Limb (tissue), 2 donors: Measurements from ENCODE around the gene PYROXD2.
A peak's percentile ranks its signal among the peaks of the same experiment; 100 is the strongest.
"Not testable (repeated sequence)": the region's sequence is repeated elsewhere in the genome, so short reads cannot be mapped to it uniquely, and the experiment has no call there.

Experiments used
- DNase-seq, 2 donors: peaks; one replicate each; pipeline ENCODE4 v3.0.0-alpha.2; 2016; ENCODE audit errors: extremely low spot score in 2 of 2

Gene PYROXD2

DNA sequence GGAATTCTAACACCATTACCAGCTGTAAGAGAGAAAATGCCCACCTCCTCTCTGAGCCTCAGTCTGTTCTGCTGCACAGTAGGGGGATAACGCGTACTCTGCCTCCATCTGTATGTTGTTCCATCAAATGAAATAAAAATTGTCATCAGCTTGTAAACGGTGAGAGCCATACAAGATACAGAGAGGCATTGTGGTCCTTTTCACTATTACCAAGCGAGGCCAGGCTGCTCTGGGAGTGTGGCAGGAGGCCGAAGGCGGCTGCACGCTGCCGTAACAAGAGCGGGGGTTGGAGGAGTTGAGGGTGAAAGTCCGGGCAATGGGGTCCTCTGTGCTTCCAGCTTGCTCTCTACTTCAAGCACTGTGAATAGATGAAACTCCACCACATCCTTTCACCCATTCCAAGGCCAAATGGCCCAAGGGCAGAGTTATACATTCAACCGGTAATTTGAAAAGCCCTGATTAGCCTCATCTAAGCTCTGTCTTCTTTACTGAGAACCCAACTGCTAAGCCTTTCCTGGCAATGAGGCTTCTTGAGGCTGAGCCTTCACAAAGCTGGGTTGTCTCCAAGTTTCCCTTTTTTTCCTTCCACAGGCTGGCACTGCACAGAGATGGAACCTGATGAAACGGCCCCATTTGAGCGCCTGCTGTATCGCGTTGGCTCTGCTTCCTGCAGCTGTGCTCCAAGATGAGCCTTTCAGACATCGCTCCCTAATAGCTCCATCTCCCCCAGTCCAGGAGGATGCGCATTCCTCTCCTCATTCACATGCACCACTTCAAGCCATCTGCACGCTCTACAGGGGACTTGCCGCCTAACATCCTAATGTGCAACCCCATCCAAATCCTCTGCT is 47.2 kb downstream of the PYROXD2 start:
- peak in 1 of 2 donors; percentile 49 for DNase-seq

DNA sequence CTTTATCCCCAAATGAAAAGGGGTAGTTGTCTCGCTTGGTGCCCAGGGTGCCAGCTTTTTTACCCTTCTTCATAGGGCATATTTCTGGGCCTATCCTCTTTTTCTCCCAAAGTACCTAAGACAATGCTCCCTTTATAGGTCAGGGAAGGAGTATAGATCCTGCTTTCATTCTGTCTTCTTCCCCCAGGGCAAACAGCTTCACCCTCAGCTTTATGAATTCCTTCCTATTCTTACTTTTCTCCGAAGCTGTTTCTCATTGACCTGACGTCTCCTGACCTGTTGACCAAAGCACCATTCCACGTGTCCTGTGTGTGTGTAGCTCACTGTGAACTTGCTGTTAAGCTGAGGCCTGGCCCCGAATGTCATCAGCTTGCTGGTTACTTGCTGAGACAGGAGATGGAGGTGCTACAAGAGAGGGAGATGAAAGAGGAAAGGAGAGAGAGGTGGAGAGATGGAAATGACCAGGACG is 48.9 kb downstream of the PYROXD2 start:
- no peak for DNase-seq

DNA sequence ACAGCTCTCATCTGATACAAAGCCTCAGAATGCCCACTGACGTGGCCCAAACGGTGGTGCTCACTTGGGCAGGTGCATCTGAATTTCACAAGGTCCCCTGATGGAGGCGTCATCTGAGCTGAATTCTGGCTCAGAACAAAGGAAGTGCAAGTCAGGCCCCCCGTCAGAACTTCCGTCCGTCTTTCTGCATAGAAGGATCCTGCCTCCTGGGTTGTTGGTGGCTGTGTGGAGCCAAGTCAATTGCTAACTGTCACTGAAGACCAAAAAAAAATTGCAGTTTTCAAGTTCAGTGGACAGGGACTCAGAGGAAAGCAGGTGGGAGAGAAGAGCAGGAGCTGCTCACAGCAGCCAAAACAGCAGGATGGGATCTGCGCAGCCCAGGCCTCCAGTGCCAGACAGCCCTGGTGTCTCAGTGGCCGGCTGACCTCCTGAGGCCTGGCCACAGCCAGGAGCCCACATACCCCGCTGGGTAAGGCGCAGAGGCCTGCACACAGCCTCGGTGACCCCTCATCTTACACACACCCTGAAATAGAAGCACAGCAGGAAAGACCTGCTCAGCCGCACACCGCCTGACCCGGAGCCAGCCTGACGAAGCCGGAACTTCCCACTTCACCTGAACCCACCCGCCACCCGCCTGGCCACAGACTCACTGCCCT is 49.4 kb downstream of the PYROXD2 start:
- no peak for DNase-seq

DNA sequence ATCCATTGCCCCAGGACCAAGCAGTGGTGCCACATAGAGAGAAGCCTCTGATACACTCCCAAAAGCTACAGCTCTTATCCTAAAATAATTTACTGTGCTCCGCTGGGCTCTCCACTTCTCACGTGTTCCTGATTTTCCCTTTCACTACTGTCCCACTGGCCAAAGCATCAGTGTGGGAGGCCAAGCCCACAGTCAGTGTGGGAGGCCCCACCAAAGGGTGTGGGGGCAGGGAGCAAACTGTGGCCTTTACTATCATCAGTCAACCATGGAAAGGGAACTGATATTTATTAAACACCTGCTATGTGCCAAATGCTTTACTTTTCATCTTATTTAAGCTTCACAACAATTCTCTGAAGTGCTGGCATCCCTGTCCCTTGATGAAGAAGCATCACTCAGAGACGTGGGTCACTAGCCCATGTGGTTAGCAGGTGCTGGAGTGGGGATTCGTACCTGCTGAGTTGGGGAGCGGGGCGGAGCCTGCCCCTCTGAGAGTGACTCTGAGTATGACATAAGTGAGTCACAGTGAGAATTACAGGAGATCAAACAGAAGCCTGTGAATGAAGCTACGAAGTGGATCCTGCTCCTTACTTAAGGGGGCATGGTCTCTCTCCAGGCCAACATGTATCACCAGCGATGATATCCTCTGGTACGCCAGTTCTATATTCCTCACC is 50.4 kb downstream of the PYROXD2 start:
- DNase-seq, result no peak

DNA sequence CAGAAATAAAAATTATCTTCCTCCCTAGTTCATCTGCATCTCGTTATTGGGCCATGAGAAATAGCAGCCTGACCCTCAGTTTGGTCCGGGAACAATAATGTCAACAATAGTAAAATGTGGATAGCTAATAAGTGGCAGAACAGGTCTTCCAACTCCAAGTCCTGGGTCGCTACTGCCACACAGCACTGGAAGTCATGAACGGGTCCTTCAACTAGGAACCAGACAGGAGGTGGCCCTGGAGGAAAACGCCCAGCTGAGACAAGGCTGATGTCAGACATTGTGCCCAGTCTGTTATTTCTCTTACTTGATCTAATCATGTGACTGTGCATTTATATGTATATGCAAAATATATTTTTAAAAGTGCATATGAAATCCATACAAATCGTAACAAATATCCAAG is 51.8 kb downstream of the PYROXD2 start:
- DNase-seq, result no peak

DNA sequence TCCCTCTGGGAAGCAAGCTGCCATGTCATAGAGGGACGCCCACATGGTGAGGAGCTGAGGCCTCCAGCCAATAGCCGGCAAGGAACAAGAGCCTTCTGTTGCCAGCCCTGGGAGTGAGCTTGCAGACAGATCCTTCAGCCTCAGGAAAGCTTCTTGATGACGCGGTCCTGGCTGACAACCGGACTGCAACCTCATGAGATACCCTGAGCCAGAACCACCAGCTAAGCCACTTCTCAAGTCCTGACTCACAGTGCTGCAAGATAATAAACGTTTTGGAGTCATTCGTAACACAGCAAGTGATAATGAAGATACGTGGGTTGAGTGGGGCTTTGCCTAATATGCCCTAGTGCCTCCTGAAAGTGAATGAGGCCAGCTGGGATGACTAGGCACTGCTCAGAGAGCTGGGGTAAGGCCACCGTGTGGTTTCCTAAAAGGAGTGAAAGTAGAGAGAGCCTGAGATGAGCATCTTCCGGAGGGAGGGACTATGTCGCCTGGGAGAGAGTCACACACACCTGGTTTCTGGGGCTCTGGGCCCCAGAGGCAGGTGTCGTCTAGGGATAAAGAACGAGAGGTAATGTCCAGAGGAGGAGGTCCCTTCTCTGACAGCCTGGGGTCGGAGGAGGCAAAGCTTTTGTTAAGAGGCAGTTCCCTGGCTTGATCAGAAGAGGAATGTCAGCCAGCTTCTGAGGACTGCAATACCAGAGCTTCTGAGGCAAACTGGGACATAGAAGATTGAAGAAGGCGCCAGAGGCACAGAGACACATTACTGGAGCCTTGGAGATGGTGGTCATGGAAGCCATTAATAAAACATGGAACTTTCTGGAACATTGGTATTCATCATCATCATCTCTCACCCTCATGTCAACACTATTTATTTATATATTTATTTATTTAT is 53.6 kb downstream of the PYROXD2 start:
- peak; percentile 26 to 61 for DNase-seq

DNA sequence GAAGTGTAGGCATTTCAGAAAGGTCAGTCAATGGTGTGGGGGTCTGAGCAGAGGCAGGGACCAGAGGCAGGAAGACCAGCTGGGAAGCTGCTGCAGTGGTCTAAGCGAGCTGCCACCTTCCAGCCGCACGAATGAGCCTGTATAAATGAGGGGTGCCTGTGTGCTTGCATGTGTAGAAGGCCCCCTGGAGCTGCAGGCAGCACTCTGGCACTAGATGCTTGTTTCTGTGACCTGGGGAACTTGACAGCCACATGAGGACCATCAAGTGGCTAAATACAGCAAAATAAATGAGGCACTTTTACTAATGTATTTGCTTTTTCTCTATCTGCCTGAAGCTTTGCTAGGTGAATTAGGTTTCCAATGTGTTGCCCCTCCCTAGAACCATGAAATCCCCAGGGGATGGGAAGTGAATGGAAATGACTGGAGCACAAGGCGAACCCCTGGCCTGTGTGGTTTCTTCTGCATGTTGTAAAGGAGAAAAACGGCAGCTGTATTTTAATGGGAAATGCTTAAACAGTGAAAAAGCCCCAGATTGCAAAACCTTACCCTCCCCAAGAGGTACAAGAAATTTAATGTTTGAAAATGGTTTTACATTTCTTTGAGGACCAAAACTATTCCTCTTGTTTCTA is 57.7 kb downstream of the PYROXD2 start:
- no peak for DNase-seq

DNA sequence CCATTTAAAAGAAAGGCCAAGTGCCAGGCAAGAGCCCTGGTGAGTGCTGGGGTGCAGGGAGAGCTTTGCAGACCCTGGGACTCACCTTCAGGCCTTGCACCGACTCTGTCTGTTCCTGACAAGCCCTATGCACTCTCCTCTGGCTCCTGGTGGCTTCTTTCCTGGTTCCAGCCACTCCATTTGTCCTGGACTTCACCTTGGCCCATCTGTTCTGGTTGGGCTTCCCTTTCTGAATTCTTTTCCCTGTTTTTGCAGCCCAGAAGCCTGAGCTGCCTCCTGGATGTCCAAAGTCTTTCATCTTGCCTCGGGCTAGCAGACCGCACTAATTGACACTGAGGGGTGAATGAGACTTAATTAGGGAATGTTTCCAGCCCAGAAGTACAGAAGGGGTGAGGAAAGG is 60.5 kb downstream of the PYROXD2 start:
- no peak for DNase-seq

DNA sequence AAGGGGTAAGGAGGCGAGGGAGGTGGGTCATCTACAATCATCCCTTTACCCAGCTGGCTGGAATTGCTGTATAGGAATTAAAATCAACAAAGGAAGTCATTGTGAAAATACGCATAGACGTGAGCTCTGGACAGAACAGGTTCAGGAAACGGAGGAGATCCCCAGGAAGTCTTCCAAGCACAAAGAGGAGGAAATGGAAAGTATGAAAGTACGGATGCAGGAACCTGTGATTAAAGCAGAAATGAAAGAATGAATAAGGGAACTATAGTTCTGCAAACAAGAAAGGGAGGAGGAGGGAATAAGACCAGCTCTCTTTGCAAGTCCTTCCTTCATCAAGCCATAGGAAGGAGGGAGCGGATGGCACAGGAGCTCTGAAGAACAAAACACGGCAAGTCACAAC is 61.8 kb downstream of the PYROXD2 start:
- no peak for DNase-seq

DNA sequence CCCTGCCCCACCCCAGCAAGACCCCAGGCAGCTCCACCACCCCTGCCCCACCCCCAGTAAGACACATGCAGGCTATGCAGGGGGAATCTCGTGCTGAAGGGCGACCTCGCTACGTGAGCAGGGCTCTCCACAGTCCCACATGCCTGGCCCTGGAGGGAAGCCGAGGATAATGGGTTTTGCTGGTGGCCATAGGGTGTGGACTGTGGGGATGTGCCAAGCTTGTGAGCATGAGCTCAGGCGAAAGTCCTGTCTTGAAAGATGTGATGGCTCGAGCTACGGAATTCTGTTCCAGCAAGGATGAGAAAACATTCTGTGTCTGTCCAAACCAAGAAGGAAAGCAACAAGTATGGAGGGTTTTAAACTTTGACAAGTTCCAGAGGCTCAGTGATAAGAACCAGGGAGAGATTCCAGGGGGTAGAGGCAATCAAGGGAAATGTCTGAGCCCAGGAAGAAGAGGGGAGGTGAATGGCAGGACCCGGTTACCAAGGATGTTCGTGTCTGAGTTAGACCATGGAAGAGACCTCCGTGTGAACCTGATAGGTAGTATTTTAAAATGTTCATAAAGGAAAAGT is 63.1 kb downstream of the PYROXD2 start:
- DNase-seq, result no peak

DNA sequence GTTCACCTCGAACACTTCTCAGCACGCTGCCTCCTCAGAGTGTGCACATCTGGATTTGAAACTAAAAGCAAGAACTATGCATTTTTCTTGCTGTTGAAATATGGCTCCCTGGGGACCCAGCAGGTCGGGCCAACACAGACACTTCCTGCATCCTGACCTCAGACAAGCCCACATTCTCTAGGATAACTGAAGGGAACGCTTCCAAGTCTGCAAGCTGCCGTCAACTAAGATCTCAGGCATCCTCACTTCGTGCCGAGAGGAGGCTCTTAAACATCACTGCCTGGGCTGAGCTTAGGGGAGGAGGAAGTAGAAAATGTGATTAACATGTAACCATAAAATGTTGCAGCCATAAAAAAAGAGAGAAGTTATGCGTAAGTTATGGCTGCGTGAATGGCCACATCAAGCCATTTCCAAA is 65.5 kb downstream of the PYROXD2 start:
- peak; percentile 74 to 85 for DNase-seq

DNA sequence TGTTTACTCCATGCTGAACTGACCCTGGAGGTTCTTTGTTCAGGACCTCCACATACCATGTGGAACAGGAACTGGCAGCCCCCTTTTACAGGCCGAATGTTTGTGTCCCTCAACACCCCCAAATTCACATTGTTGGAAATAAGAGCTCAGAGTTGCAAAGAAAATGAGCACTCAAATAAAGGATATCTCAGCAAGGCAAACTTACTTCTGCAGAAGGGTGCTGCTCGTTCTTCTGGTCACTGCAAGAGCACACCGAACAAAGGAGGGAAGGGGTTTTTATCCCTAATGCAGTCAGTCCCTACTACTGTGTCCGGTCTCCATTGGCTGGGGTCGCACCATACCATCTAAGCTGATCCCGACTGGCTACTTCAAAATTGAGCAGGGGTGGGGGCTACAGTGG is 68.1 kb downstream of the PYROXD2 start:
- no peak for DNase-seq

DNA sequence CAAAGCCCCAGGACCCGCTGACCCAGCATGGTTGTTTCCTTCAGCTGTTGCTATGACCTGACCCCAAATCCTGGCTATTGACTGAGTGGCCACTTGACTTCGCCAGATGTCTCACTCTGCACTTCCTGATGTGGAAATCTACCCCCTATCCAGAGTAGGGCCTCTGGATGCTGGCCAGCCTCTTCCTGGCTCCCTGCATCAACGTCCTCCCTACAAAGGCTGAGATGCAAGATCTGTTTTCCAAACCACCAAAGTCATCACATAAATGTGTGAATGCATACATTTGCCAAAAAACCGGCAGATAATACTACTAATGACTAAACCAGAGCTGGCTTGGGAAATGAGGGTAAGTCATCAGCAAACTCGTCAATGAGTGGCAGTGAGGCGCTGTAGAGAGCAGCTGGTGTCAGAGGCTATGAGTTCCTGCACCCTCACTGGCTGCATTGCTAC is 70.4 kb downstream of the PYROXD2 start:
- DNase-seq, result no peak

DNA sequence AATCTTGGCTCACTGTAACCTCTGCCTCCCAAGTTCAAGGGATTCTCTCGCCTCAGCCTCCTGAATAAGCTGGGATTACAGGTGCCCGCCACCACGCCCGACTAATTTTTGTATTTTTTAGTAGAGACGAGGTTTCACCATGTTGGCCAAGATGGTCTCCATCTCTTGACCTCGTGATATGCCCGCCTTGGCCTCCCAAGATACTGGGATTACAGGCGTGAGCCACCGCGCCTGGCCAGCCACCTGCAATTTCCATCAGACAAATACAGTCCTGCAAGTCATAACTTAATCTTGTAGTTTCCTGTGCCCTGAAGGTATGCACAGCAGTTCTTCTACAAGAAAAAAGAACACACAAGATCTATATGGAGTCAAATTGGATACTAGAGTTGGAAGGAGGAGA is 73.3 kb downstream of the PYROXD2 start:
- DNase-seq, result not testable (repeated sequence)

DNA sequence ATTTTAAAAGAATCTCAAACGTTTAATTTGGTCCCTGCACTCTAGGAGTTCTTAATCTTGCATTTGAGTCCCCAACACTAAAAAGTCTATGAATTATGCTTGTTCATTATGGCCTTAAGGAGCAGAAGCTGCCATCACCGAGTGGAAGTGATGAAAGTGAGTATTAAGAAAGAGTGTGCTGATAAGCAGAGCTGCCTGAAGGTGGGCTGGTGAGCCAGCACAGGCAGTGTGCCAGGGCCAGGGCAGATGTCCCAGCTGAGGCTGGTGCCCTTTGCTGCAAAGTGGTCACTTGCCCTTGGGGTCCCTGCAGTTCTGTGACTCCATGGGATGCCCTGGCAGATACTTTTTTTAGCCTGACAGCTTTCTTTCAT is 74.1 kb downstream of the PYROXD2 start:
- DNase-seq, result no peak

DNA sequence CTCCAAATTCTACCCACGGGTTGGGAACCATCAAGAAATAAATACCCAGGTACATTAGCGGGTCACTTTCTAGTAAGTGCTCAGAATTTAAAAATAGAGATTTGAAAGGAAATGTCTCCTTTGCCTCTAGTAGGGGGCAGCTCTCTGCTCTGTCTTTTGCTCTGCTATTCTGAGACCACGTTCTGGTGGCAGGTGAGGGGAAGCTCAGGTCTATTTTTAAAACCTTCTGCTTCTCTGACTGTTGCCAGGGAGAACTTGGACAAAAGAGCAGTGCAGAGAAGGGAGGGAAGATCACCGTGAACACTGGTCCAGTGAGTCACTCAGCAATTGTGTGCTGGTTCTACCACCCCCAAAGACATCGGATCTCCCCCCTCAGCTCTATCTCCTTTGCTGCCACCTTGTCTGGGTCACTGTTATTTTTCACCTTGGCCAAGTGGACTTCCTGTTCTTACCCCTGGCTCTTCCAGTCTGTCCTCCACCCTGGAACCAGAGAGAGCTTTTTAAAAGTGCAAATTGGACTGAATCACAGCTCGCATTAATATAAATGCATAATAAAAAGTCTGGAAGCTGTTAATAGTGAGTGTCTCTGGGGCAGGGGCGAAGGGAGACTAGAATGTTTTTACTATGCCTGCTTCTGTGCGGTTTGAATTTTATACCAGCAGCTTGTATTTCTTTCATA is 74.6 kb downstream of the PYROXD2 start:
- DNase-seq, result no peak

DNA sequence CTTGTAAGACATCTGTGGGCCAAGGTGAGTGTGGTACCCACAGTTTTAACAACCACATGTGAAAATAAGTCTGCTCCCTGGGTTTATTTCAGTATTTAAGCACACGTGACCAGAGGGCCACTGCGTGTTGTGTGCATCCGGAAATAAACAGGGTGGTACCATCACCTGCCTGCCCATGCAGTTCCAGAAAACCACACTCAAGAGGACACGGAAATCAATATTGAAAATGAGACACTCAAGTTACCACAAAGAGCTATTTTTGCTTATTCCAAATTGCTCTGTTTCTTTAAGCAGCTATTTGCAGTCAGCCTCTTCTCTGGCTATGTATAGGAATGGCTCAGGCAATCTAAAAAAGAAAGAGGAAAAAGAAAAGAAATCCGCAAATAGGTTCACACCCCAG is 75.2 kb downstream of the PYROXD2 start:
- DNase-seq, result no peak

DNA sequence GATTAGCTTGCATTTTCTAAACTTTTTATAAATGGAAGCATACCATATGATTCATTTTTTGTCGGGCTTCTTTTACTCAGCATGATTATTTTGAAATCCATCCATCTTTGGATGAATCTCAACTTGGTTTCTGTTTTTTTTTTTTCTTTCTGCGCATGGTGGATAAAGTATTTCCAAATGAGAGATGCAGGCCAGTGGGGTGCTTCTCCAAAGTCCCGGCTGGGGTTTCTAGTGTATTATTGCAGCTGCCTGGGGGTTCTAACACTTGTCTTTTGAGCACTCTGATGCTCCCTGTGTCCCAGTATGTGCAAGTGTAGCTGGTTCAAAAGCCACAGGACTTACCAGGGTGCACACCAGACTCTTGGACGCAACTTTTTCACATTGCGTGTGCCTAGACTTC is 76.1 kb downstream of the PYROXD2 start:
- no peak for DNase-seq

DNA sequence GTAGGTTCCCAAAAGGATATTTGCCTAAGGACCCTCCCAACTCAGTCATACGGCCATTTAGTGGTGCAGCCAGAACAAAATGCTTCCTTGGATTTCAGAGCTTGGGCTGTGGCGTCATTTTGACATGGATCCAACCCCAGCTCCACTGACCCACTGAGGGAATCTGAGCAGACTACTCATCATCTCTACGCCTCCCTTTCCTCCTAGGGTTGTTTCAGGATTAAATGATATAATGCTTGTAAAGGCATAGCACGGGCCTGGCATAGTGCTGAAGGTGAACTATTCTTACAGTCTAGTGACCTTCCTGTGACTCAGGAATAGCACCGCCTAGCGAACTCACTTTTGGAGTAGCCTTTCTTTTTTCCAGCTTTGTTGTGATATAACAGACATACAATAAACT is 76.7 kb downstream of the PYROXD2 start:
- DNase-seq, result no peak

DNA sequence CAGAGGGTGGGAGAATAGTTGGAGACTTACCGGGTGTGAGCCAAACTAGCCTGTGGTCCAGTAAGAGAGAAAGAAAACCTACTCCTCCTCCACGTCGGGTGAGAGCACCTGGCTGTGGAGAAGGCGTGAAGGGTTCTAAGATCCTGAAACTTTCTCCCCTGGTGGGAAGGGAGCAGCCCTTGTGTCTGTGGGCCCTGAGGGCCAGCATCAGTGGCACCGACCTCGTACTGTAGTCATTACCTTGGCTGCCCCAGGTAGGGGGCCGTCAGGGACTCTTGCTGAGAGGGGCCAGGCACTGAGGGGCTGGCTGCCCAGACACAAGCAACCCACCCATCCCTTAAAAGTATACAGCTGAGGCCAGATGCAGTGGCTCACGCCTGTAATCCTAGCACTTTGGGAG is 77.5 kb downstream of the PYROXD2 start:
- no peak for DNase-seq
